LHCN-M2 (cell line): Measurements from ENCODE around the gene VPS13D. TPM values are rescaled to one million over a fixed set of nuclear protein-coding genes. Genes with fewer than 3 reads are reported as not detected.

ENCODE experiments used
- DNase-seq: peaks from one replicate; pipeline ENCODE4 v3.0.0-alpha.2; 2012; ENCODE audit warnings: low read depth
- total RNA-seq: library from RNA; depleted of rRNA; stranded (reverse); fragments of >200 nt; gene quantifications from 2 replicates; pipeline ENCODE4 v1.2.3, GENCODE V29; 2014

Gene VPS13D
- total RNA-seq, 1 experiment from 2014 or later: 17.0 TPM

DNA sequence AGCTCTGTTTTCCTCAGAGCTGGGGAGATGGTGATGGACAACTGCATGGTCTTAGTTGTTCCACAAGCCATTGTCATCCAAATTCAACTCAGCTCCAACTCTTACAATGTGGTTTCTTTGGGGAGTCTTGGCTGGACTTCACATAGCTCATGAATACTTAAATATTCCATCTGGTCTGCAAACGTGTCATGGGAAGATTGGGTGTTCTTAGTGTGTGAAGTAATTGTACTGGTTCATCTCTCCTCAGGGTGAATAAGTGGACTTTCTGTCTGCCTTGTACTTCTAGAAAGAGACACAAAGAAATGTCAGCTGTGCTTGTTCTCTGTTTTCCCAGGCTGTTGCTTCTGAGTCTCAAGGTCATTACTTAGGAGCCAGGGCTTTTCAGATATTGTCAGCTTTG, 106.6 kb downstream of the VPS13D start:
- DNase-seq: no peak

DNA sequence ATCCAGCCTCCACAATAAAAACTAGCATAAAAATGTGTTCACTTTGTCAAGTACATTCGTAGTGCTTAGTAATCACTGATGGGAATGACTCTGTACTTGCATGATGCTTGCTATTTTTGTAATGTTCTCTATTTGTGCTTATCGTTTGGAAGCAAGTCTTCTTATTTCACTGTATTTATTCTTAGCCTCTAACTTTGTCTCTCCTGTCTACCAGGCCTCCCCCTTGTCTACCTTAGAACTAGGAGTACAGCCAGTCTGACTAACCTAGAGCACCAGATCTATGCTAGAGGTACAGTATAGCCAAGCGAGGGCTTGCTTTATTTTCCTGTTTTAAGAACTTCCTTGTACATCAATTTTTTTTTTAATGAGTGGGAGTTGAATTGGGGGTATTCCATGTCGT, 108.2 kb downstream of the VPS13D start:
- no peak for DNase-seq

DNA sequence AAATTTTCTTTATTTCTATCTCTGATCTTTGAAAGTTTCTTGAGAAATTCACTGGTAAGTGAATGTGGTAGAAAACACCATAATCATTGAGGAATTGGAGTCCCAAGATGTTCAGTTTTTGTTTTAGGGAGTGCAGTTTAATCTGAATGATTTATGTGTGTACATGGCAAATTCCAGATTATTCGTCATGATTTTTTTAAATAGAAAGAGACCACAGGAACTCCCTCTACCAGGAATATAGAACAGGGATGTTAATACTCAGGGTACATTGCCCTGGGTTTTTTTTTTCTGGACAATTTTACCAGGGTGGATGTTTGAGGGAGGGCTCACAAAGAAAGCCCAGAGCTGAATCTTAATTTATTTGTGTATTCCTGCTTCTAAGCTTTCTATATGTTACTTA, 109.0 kb downstream of the VPS13D start:
- no peak for DNase-seq

DNA sequence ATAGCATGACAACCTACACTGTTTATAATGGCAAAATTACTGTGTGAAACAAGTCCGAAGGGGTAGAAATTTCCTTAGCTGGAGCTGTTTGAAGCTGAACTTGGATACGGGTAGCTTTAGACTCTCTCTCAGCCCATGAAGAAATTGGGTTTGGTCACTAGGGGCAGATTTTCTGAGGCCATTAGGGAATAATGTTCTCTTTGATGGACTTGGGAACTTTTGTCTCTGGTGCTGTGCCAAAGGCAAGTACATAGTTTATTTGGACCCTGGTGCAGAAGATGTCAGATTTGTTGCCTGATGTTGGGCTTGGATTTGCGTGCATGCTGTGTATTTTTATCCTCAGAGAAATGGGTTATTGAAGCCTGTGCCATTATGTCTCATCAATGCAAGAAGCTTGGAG, 109.6 kb downstream of the VPS13D start:
- DNase-seq: no peak

DNA sequence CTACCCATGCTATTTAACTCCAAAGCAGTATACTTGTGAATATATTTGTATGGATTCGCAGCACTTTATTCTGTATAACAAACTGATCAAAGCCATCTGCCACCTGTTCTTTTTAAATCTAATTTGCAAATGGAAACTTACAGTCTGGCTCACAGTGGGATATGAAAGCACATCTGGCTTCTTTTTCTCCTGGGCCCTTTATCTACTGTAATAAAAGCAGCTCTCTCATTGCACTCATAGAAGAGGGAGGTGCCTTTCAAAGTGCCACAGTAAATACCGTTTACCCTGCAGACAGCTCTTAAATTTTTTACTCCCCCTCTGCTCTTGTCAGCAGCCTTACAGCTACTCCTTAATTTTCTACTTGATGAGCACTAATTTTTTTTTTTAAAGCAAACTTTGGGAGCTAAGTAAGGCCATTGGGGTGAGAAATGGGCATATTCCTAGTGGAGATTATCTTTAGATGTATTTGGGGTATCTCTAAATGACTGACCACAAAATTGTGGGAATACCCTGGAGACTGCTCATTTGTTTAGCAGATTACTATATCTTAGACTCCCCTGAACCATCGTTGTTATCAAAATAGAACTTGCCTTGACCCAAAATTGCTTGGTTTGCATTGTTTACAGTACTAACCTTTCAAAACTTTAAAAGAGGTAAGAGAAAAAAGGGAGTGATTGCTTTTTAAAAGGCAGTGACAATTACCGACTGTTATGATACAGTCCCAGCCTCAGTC, 110.1 kb downstream of the VPS13D start:
- no peak for DNase-seq

DNA sequence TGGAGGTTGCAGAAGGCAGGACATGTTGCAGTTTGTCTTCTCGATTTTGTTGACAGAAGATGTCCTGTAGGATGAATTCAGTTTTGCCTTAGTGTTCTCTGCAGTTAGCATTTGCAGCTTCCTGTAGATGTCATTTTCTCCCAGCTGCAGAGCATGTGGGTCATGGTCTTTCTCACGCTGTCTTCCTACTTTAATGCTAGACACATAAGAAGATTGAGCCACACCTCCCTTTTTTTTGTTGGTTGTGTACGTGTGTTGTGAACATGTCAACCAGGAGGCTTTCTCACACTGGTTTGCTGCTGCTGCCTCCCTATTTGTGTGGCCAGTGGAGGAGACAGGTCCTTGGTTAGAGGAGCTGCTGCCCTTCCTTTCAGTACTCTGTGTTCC, 110.7 kb downstream of the VPS13D start:
- DNase-seq: no peak

DNA sequence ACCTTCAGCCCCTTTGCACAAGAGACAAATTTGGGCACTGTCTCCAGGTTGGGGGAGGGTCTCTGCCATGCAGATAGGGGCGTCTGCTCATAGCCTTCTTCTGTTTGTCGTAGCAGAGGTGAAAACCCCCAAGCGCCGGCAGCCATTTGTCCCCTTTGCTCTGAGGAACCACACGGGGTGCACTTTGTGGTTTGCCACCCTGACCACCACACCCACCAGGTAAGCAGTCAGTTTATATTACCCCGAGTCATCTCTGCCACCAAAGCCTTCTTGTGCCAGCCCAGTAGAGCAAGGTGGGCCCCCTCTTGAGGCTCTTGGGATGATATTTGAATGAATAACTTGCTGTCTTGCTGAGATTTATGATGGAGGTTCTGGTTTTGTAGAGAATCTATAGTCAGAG, 111.8 kb downstream of the VPS13D start:
- DNase-seq: no peak

DNA sequence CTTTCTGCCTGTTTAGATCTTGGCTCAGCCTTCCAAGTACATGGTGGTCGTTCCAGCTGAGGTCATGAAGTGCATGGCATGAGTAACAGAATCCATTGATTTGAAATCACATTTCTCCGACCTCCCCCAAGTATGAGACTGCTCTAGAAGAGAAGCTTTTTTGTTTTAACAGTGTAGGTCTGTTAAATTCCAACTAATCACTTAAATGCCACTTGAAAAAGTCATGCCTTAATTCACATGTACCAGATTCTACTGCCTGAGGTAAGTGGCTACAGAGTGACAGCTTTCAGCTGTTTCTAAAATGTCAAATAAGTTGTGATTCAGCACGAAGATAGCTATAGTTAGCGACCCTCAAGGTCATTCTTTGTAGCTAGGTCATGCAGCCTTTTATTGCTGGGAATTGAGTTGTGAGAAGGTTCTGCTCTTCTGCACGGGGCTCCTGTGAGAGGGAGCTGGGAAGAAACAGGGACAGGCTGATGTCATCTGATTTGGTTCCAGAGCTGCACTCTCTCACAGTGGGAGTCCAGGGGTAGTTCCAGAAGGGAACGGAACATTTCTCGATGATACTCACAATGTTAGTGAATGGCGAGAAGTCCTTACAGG, 112.7 kb downstream of the VPS13D start:
- DNase-seq: peak; percentile 81

DNA sequence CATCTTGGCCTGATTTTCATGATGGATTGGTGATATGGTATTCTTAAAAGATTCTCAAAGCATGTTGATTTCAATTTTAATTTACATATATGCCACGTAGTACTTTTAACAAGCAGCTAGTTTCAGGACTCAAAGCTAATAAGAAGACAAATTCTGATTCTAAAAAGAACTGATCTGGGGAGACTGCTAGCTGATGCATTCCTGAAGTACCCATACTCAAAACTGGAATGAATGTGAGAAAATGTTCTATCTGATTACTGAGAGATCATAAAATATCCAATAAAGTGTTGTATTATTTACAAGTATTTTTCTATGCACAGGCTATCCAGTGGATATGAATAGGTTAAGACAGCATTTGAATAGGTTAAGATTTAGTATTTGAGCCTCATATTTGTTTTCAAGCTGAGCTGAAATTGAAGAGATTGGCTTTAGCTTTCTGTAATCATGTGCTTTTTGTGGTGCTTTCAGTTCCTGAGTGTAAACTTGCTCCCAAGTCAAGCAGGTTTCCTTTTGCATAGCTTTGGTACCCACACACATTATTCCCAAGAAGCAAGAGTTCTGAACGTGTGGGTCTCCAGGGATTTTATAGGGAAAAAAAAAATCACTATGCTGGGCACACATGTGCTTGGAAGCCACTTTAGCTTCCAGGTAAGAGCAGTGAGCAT, 114.1 kb downstream of the VPS13D start:
- no peak for DNase-seq

DNA sequence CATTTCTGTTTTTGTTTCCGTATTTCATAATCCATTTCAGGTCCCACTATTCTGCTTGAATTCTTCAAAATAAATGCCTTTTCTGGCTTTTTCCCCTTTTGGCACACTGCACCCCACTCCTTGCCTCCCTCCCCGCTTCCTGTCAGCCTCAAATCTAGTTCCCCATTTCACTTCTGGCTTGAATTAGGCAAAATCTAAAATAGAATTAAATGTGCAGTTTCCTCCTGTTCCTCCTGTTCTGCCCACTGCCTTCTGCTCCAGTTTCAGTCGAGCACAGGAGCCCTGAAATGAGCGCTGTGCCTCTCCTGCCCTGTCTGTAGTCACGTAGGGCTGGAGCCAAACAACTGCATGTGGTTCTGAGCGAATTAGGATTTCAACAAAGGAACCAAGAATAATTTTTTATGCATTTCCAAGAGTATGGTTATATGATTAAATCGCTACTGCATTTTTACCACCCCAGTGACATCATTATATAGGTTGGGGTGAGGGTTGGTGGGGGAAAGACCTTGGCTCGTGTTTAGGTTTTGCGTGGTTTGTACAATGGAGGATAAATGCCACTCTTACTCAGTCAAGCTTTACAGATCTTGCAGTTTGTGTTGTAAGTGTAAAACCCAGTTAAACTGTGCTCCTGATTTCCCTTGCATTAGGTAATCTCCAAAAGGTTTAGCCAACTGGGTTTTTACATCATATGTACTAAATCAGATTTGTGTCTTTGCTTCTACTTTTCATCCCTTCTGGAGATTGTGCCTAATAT, 114.9 kb downstream of the VPS13D start:
- no peak for DNase-seq

DNA sequence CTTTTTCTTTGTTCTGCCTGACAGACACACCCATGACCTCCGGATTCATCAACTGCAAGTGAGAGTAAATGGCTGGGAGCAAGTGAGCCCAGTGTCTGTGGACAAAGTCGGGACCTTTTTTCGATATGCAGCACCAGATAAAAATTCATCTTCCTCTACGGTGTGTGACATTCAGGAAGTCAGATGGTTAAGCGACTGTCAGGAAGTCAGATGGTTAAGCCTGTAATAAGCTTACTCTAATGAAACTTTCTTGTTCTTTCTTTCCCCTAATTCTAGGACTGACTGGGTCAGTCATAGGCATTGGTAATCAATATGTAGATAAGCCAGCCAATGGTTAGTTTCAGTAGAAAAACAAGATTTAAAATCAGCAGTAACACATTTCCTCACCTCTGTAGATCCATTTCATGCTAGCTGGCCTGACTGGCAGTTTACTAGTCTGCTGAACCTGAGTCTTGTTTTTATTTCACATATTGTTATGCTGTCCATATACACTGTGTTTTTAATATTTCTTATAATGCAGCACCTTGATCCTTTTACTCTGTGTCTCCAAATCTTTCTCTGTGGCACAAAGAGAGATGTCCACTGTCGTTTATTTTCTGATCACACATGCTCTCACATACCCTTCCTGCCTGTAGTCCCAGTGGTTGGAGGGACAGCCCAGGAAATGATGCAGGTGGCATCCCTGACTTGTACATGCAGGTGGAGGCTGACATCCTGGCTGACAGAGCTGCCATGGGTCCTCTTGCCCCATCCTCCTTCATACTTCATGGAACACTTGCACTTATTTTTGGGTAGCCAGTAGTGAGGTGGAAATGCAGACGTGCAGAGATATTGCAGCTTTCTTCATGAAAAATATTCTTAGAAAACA, 115.8 kb downstream of the VPS13D start:
- no peak for DNase-seq

DNA sequence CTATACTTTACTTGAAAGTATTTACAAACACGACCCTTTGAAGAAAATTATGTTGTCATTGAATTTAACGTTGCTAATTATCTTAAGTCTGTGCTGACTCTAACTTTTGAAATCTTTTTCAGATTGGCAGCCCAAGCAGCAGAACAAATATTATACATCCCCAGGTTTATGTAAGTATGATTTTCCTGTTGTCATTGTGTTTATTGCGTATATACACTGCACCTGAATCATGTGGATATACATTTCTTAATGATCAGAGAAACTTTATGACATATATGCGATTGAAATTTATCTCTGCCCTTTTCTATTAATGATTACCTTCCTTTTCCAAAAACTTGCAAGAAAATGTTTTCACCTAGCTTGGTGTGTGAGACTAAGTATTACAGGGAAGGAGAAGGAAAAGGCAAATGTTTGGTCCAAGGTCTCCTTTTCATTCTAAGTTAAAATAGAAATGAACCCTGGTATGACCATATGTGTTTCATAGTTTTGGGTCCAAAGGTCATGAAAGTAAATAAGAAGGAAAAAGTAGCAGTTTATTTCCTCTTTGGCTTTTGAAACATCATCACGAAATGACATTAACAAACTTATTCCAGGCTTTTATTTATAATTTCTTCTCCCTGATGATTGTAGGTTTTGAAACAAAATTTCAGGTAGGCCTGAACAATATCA, 116.8 kb downstream of the VPS13D start:
- DNase-seq: no peak

DNA sequence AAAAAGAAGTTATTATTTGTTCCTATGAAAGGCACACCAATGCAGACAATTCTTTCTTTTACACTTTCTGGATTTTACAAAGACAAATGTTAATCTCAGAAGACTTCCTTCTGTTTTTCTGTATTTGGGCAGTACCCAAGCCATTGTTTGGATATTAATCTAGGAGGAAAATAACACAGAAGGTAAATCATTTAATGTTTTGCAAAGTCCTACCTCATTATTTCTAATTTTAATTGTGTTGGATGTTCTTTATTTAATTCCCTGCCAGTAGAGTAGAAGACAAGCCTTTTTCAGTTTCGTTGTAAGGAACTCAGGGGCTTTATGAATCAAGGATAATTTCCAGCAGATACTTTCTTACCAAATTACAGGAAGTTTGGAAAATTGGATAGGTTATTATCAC, 118.3 kb downstream of the VPS13D start:
- DNase-seq: no peak

DNA sequence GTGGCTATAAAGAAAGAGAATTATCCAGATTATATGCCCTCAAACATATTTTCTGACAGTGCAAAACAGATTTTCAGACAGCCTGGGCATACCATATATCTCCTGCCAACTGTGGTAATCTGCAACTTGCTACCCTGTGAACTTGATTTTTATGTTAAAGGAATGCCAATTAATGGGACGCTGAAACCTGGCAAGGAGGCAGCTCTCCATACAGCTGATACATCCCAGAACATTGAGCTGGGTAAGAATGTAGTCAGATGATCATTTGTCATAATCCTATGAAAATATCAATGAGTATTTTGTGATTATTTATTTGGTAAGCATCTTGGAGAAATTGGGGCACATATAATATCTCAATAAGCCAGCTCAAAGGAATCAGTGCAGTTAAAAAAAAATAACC, 124.2 kb downstream of the VPS13D start:
- no peak for DNase-seq

DNA sequence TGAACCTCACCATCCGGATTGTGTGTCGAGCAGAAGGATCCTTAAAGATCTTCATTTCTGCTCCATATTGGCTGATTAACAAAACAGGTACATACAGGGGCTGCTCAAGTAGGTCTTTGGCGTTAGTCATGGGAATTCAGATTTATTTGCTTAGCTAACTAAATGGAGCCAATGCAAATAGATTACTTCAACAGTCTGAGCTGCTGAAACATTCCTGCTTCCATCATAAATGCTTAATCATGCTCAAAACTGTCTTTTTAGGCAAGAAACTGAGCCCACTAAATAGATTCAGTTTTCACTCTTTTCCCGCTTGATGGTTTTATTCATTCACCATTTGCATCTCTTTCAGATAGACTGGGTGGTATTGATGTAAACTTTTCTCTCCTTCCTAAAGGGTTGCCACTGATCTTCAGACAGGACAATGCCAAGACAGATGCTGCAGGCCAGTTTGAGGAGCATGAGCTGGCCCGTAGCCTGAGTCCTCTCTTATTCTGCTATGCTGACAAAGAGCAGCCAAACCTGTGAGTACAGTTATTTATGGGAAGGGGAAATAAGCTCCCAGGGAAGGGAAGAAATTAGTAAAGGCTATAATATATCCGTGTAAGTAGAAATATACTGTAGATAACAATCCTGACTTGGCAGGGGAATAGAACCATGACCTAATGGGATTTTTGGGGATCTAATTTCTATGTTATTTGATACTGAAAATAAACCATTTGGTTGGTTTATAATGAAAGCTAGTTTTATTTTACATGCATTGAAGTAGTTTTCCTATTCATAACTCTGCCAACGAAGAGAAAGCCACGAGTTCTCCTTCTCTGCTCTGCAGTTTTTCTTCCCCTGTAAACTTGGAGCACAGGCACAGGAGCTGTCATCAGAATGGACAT, 126.4 kb downstream of the VPS13D start:
- no peak for DNase-seq

DNA sequence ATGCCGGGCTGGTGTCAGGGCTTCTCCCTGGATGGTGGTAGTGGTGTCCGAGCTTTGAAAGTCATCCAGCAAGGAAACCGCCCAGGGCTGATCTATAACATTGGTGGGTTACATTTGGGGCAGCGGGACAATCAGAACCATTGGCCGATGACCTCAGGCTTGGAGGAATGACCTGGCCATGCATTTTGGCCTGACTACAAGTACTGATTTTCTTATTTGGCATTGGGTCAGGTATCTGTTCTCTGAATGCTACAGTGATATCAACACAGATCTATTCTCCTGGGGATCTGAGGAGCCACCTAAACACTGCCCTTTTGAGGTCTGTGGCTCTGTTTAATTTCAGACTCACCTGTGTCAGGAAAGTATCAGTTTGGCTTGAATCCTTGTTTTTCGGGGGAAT, 128.7 kb downstream of the VPS13D start:
- DNase-seq: no peak

DNA sequence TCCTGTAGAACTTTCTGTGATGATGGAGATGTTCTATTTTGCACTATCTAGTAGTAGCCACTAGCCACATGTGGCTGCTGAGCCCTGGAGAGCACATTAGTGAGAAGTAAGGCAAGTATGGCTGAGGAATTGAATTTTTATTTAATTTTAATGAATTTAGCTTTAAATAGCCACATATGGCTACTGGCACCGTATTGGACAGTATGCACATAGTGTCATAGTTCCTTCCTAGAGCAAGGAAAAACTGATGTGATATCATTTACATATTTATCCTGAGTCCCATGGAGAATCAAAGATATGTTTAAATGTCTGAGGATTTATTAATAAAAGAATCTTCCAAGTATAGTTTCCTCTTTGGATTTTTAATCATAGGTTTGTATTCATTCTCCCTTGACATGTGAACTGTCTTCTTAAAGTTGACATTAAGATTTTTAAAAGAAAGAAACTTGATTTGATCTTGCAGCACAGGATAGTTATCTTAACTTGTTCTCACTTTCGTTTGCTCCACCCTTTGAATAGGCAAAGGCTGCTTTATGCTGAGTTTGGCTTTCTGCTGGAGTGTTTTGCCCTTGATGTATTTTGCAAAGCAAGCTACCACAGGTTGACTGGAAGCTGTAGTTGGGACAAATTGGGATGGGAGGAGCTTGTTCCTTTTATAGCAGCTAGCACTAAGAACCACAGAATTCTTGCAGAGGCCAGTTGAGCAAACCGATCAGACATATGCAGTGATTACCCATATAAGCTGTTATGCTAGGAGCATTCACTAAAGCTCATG, 129.7 kb downstream of the VPS13D start:
- no peak for DNase-seq

DNA sequence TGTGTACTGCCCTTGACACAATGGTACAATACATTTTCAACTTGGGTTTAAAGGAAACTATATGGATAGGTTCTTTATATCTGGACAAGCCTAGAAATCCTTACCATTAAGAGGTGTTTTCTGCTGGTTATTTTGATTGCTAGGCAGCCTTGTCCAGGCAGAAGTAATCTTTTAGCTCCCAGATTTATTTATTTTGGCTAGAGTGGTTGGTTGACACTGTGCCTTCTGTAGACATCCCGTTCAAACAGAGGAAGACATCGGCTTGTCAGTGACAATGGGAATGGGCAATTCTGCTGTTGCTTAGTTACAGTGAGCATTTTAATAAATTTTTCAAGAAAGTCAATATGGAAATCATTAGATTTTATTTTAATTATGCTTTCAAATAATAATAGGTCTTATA, 138.8 kb downstream of the VPS13D start:
- no peak for DNase-seq

DNA sequence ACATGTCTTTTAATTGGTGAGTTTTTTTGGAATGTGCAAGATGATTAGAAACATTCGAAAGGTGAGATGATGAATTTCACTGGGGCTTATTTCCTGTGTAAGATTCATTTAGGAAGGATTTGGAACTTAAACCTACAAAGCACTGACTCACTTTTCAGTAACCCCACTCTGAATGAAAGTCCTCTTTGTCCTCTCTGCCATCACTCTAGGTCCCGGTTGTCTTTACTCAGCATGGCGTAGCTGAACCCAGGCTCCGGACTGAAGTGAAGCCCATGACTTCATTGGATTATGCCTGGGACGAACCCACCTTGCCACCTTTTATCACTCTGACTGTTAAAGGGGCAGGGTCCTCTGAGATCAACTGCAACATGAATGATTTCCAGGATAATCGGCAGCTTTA, 139.4 kb downstream of the VPS13D start:
- DNase-seq: no peak
